Measurements from ENCODE around the gene GDNF.

The GDNF gene

GRCh38 chr5:37876943-37877342 lies 37.1 kb upstream of the GDNF start:
- TF ChIP-seq CTCF (IDR thresholded peaks at IDR 0.05) = no peak
- H3K36me3 ChIP-seq = no peaks in the 10 kb centered on the region
- H3K27me3 ChIP-seq = no peaks in the 10 kb centered on the region
- no peaks in the 10 kb centered on the region for H3K9me3 ChIP-seq
- H3K4me3 ChIP-seq = no peak overlapping the region
- intact Hi-C loops (cut with DNase I; ENCODE audit: low total_unique reads) = no loop called here
- H3K27ac ChIP-seq = no peak overlapping the region
- no peaks in the 10 kb centered on the region for H3K4me1 ChIP-seq
- no peak for DNase-seq

GRCh38 chr5:37876245-37876644 lies 36.4 kb upstream of the GDNF start:
- Histone ChIP-seq H3K27ac (no peak overlapping the region), H3K4me3 (no peak overlapping the region), H3K36me3 (no peaks in the 10 kb centered on the region), H3K9me3 (no peaks in the 10 kb centered on the region), H3K4me1 (no peaks in the 10 kb centered on the region), H3K27me3 (no peaks in the 10 kb centered on the region)
- intact Hi-C loops (cut with DNase I; ENCODE audit: low total_unique reads) = no loop called here
- DNase-seq = no peak
- TF ChIP-seq CTCF (IDR thresholded peaks at IDR 0.05) = no peak

GRCh38 chr5:37875051-37875787 lies 35.4 kb upstream of the GDNF start:
- H3K27ac ChIP-seq = no peak overlapping the region
- H3K4me3 ChIP-seq = no peak overlapping the region
- intact Hi-C loops (cut with DNase I; ENCODE audit: low total_unique reads) = no loop called here
- DNase-seq = no peak
- TF ChIP-seq CTCF (IDR thresholded peaks at IDR 0.05) = no peak
- H3K36me3 ChIP-seq = no peaks in the 10 kb centered on the region
- H3K27me3 ChIP-seq = no peaks in the 10 kb centered on the region
- no peaks in the 10 kb centered on the region for H3K4me1 ChIP-seq
- no peaks in the 10 kb centered on the region for H3K9me3 ChIP-seq

- no peak for TF ChIP-seq CTCF (IDR thresholded peaks at IDR 0.05)
- Histone ChIP-seq H3K9me3 (no peaks in the 10 kb centered on the region), H3K36me3 (no peaks in the 10 kb centered on the region), H3K27ac (no peak overlapping the region), H3K27me3 (no peaks in the 10 kb centered on the region), H3K4me3 (no peak overlapping the region), H3K4me1 (no peaks in the 10 kb centered on the region)
- DNase-seq = no peak
- intact Hi-C loops (cut with DNase I; ENCODE audit: low total_unique reads) = no loop called here
Observed at GRCh38 chr5:37873988-37874387, 34.1 kb upstream of the GDNF start.

GRCh38 chr5:37871023-37871815 lies 31.4 kb upstream of the GDNF start:
- intact Hi-C loops (cut with DNase I; ENCODE audit: low total_unique reads) = no loop called here
- no peaks in the 10 kb centered on the region for H3K4me1 ChIP-seq
- H3K36me3 ChIP-seq = no peaks in the 10 kb centered on the region
- H3K9me3 ChIP-seq = no peaks in the 10 kb centered on the region
- TF ChIP-seq CTCF (IDR thresholded peaks at IDR 0.05) = no peak
- no peak overlapping the region for H3K27ac ChIP-seq
- no peak for DNase-seq
- no peaks in the 10 kb centered on the region for H3K27me3 ChIP-seq
- no peak overlapping the region for H3K4me3 ChIP-seq

All from tibial artery (tissue), 4 donors.